Measurements from ENCODE around the gene MTHFD2. TPM values are rescaled to one million over a fixed set of nuclear protein-coding genes. Genes with fewer than 3 reads are reported as not detected.
A peak's percentile ranks its signal among the peaks of the same experiment; 100 is the strongest.

The MTHFD2 gene
- total RNA-seq, 1 donor, result 268 TPM

- Histone ChIP-seq H3K4me1 (ENCODE audit: insufficient read depth, low read length) (peaks cover 40% of the 10 kb centered on the region), H3K36me3 (ENCODE audit: insufficient read depth, low read length) (peaks cover 15% of the 10 kb centered on the region), H3K27me3 (ENCODE audit: insufficient read depth, low read length) (no peaks in the 10 kb centered on the region), H3K79me2 (ENCODE audit: insufficient read depth, low read length) (peaks cover 66% of the 10 kb centered on the region), H3K4me2 (ENCODE audit: insufficient read depth, low read length) (peak overlapping the region; percentile 43), H3K4me3 (ENCODE audit: insufficient read depth, low read length) (no peak overlapping the region), H3K9me3 (ENCODE audit: low read depth, low read length) (no peaks in the 10 kb centered on the region), H3K27ac (ENCODE audit: low read depth, low read length) (peak overlapping the region; percentile 29), H4K20me1 (ENCODE audit: insufficient read depth, low read length) (peaks cover 26% of the 10 kb centered on the region), H2AFZ (ENCODE audit: low read length) (no peak overlapping the region)
- DNase-seq (ENCODE audit: insufficient read length, low spot score, missing footprints), result no peak
- no peak for TF ChIP-seq CTCF (IDR thresholded peaks at IDR 0.05; ENCODE audit: extremely low read depth, low read depth, low read length)
Measured at GRCh38 chr2:74201196-74201595, 2.8 kb downstream of the MTHFD2 start.

GRCh38 chr2:74201596-74201995 is 3.2 kb downstream of the MTHFD2 start:
- Histone ChIP-seq H3K4me2 (ENCODE audit: insufficient read depth, low read length) (peak overlapping the region; percentile 43), H3K4me1 (ENCODE audit: insufficient read depth, low read length) (peaks cover 44% of the 10 kb centered on the region), H3K27ac (ENCODE audit: low read depth, low read length) (peak overlapping the region; percentile 29), H3K4me3 (ENCODE audit: insufficient read depth, low read length) (no peak overlapping the region), H2AFZ (ENCODE audit: low read length) (no peak overlapping the region), H3K9me3 (ENCODE audit: low read depth, low read length) (no peaks in the 10 kb centered on the region), H3K79me2 (ENCODE audit: insufficient read depth, low read length) (peaks cover 70% of the 10 kb centered on the region), H3K36me3 (ENCODE audit: insufficient read depth, low read length) (peaks cover 15% of the 10 kb centered on the region), H4K20me1 (ENCODE audit: insufficient read depth, low read length) (peaks cover 26% of the 10 kb centered on the region), H3K27me3 (ENCODE audit: insufficient read depth, low read length) (no peaks in the 10 kb centered on the region)
- TF ChIP-seq CTCF (IDR thresholded peaks at IDR 0.05; ENCODE audit: extremely low read depth, low read depth, low read length), result no peak
- peak; percentile 93 for DNase-seq (ENCODE audit: insufficient read length, low spot score, missing footprints)

GRCh38 chr2:74204436-74204835 is 6.0 kb downstream of the MTHFD2 start:
- peaks cover 32% of the 10 kb centered on the region for H4K20me1 ChIP-seq (ENCODE audit: insufficient read depth, low read length)
- H3K27ac ChIP-seq (ENCODE audit: low read depth, low read length), result no peak overlapping the region
- H3K4me2 ChIP-seq (ENCODE audit: insufficient read depth, low read length), result no peak overlapping the region
- H3K9me3 ChIP-seq (ENCODE audit: low read depth, low read length), result no peaks in the 10 kb centered on the region
- peaks cover 41% of the 10 kb centered on the region for H3K4me1 ChIP-seq (ENCODE audit: insufficient read depth, low read length)
- TF ChIP-seq CTCF (IDR thresholded peaks at IDR 0.05; ENCODE audit: extremely low read depth, low read depth, low read length), result no peak
- no peak overlapping the region for H3K4me3 ChIP-seq (ENCODE audit: insufficient read depth, low read length)
- H2AFZ ChIP-seq (ENCODE audit: low read length), result no peak overlapping the region
- peaks cover 89% of the 10 kb centered on the region for H3K79me2 ChIP-seq (ENCODE audit: insufficient read depth, low read length)
- H3K27me3 ChIP-seq (ENCODE audit: insufficient read depth, low read length), result no peaks in the 10 kb centered on the region
- peaks cover 28% of the 10 kb centered on the region for H3K36me3 ChIP-seq (ENCODE audit: insufficient read depth, low read length)
- no peak for DNase-seq (ENCODE audit: insufficient read length, low spot score, missing footprints)

GRCh38 chr2:74205113-74205512 is 6.7 kb downstream of the MTHFD2 start:
- DNase-seq (ENCODE audit: insufficient read length, low spot score, missing footprints), result no peak
- peaks cover 34% of the 10 kb centered on the region for H3K36me3 ChIP-seq (ENCODE audit: insufficient read depth, low read length)

More at GRCh38 chr2:74205113-74205512, 6.7 kb downstream of the MTHFD2 start:
- Histone ChIP-seq H3K4me1 (ENCODE audit: insufficient read depth, low read length) (peaks cover 34% of the 10 kb centered on the region), H2AFZ (ENCODE audit: low read length) (no peak overlapping the region), H3K79me2 (ENCODE audit: insufficient read depth, low read length) (peaks cover 82% of the 10 kb centered on the region), H4K20me1 (ENCODE audit: insufficient read depth, low read length) (peaks cover 29% of the 10 kb centered on the region), H3K27me3 (ENCODE audit: insufficient read depth, low read length) (no peaks in the 10 kb centered on the region), H3K4me3 (ENCODE audit: insufficient read depth, low read length) (no peak overlapping the region), H3K27ac (ENCODE audit: low read depth, low read length) (peak overlapping the region; percentile 70), H3K4me2 (ENCODE audit: insufficient read depth, low read length) (no peak overlapping the region), H3K9me3 (ENCODE audit: low read depth, low read length) (no peaks in the 10 kb centered on the region)
- no peak for TF ChIP-seq CTCF (IDR thresholded peaks at IDR 0.05; ENCODE audit: extremely low read depth, low read depth, low read length)

Data from osteoblast (primary cell).